ENCODE results near the gene RFC4.

RFC4 gene

DNA sequence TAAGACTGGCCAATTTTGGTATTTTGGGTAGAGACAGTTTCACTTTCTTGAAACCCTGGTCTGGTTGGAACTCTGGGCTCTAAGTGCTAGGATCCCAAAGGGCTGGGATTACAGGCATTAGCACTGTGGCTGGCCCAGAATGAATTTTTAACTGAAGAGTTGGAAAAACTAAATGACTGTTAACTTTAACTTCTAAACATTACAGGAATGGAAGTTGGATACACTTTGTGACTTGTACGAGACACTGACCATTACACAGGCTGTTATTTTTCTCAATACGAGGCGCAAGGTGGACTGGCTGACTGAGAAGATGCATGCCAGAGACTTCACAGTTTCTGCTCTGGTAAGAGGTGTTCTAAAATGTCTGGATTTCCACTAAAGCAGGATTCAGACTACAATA, 19.4 kb downstream of the RFC4 start:
- peaks cover 69% of the 10 kb centered on the region for H3K36me3 ChIP-seq (ENCODE audit: control insufficient read depth, insufficient read depth, low read length)
- peak overlapping the region; percentile 11 for H3K27ac ChIP-seq (ENCODE audit: low read depth, low read length, severe bottlenecking)
- H3K9me3 ChIP-seq (ENCODE audit: control insufficient read depth, low read length): no peaks in the 10 kb centered on the region
- peak overlapping the region; percentile 99 for H3K4me3 ChIP-seq (ENCODE audit: extremely low read depth, insufficient read depth, low read length, poor library complexity, severe bottlenecking)
- WGBS, 2 experiments (ENCODE audit: insufficient coverage in 2 of 2): 97 to 100% methylated on average over 3 of the region's 3 CpGs
- peaks cover 9% of the 10 kb centered on the region for H3K4me1 ChIP-seq (ENCODE audit: control insufficient read depth, insufficient read depth, low read length, poor library complexity, severe bottlenecking)

DNA sequence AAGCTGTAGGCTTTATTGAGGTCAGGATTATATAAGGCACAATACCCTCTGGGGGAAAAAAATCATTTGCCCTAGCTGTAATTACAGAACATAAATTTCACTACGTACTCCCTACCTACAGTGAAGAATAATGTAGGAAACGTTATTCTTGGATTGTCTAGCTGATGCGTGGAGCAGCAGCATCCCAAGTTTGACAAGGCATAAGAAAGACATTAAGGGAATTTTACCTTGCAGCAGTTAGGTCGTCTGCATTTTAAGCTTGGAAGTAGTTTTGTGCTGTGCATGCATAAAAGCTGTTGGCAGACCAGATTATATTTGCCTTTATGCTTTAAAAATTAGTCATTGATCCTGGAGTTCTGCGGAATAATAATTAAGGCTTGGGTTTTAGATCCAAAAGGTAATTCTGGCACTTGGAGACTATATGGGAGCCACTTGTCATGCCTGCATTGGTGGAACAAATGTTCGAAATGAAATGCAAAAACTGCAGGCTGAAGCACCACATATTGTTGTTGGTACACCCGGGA, 20.7 kb downstream of the RFC4 start:
- peak overlapping the region; percentile 63 for H3K27ac ChIP-seq (ENCODE audit: low read depth, low read length, severe bottlenecking)
- peaks cover 9% of the 10 kb centered on the region for H3K4me1 ChIP-seq (ENCODE audit: control insufficient read depth, insufficient read depth, low read length, poor library complexity, severe bottlenecking)
- peaks cover 68% of the 10 kb centered on the region for H3K36me3 ChIP-seq (ENCODE audit: control insufficient read depth, insufficient read depth, low read length)
- H3K4me3 ChIP-seq (ENCODE audit: extremely low read depth, insufficient read depth, low read length, poor library complexity, severe bottlenecking): peak overlapping the region; percentile 99
- H3K9me3 ChIP-seq (ENCODE audit: control insufficient read depth, low read length): no peaks in the 10 kb centered on the region
- 51 to 55% methylated on average over 4 of the region's 7 CpGs for WGBS, 2 experiments (ENCODE audit: insufficient coverage in 2 of 2)

GRCh38 chr3:186784820-186785494, 21.3 kb downstream of the RFC4 start:
- 0 to 8% methylated on average over 4 to 6 of the region's 7 CpGs for WGBS, 2 experiments (ENCODE audit: insufficient coverage in 2 of 2)
- Histone ChIP-seq H3K27ac (ENCODE audit: low read depth, low read length, severe bottlenecking) (peak overlapping the region; percentile 63), H3K4me1 (ENCODE audit: control insufficient read depth, insufficient read depth, low read length, poor library complexity, severe bottlenecking) (peaks cover 9% of the 10 kb centered on the region), H3K36me3 (ENCODE audit: control insufficient read depth, insufficient read depth, low read length) (peaks cover 64% of the 10 kb centered on the region), H3K9me3 (ENCODE audit: control insufficient read depth, low read length) (no peaks in the 10 kb centered on the region), H3K4me3 (ENCODE audit: extremely low read depth, insufficient read depth, low read length, poor library complexity, severe bottlenecking) (peak overlapping the region; percentile 99)

GRCh38 chr3:186783731-186784515, 22.4 kb downstream of the RFC4 start:
- H3K4me3 ChIP-seq (ENCODE audit: extremely low read depth, insufficient read depth, low read length, poor library complexity, severe bottlenecking): peak overlapping the region; percentile 99
- WGBS, 2 experiments (ENCODE audit: insufficient coverage in 2 of 2): 0% methylated on average over 40 to 44 of the region's 56 CpGs
- H3K36me3 ChIP-seq (ENCODE audit: control insufficient read depth, insufficient read depth, low read length): peaks cover 53% of the 10 kb centered on the region
- H3K9me3 ChIP-seq (ENCODE audit: control insufficient read depth, low read length): no peaks in the 10 kb centered on the region
- H3K4me1 ChIP-seq (ENCODE audit: control insufficient read depth, insufficient read depth, low read length, poor library complexity, severe bottlenecking): peaks cover 9% of the 10 kb centered on the region
- H3K27ac ChIP-seq (ENCODE audit: low read depth, low read length, severe bottlenecking): peak overlapping the region; percentile 100

DNA sequence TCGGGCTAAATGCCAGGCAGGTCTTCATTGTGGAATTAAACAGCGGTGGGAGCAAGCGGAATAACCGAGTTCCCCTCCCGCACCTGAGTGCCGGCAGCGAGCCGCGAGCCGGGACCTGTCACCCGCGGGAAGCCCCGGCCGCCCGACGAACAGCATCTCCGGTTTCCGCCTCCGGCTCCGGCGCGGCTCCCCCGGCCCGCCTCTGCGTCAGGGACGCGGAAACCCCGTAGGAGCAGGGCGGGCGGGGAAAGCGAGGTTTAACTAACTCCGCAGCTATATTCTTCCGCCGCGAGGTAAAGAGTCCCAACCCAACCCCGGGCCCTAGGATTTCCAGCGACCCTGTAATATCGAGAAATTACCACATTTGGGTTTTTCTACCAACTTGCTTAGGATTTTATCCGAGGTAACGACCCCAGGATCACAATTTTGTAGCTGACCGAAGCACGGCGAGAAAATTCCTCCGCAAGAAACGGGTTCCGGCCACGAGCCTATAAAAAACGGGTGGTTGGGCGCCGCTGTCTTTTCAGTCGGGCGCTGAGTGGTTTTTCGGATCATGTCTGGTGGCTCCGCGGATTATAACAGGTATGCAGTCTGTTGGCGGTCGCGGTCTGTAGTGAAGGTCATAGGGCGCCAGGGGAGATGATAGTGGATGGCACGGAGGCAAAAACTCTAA, 23.1 kb downstream of the RFC4 start, which contains the start of gene EIF4A2:
TSS of gene EIF4A2 (plus strand) at position 520 of the 673 bp plus-strand sequence. CDS start at position 554, 34 bp downstream.
- Histone ChIP-seq H3K36me3 (ENCODE audit: control insufficient read depth, insufficient read depth, low read length) (peaks cover 46% of the 10 kb centered on the region), H3K4me3 (ENCODE audit: extremely low read depth, insufficient read depth, low read length, poor library complexity, severe bottlenecking) (peak within 1 kb of the TSS; percentile 99), H3K4me1 (ENCODE audit: control insufficient read depth, insufficient read depth, low read length, poor library complexity, severe bottlenecking) (peaks cover 9% of the 10 kb centered on the region), H3K9me3 (ENCODE audit: control insufficient read depth, low read length) (no peaks in the 10 kb centered on the region), H3K27ac (ENCODE audit: low read depth, low read length, severe bottlenecking) (peak within 1 kb of the TSS; percentile 100)
- 0 to 1% methylated on average over 50 to 59 of the region's 60 CpGs for WGBS, 2 experiments (ENCODE audit: insufficient coverage in 2 of 2)

GRCh38 chr3:186782542-186783057, 23.7 kb downstream of the RFC4 start:
- peak overlapping the region; percentile 100 for H3K27ac ChIP-seq (ENCODE audit: low read depth, low read length, severe bottlenecking)
- peak overlapping the region; percentile 99 for H3K4me3 ChIP-seq (ENCODE audit: extremely low read depth, insufficient read depth, low read length, poor library complexity, severe bottlenecking)
- H3K9me3 ChIP-seq (ENCODE audit: control insufficient read depth, low read length): no peaks in the 10 kb centered on the region
- H3K4me1 ChIP-seq (ENCODE audit: control insufficient read depth, insufficient read depth, low read length, poor library complexity, severe bottlenecking): peaks cover 9% of the 10 kb centered on the region
- WGBS, 2 experiments (ENCODE audit: insufficient coverage in 2 of 2): 9 to 10% methylated on average over 20 to 21 of the region's 21 CpGs
- H3K36me3 ChIP-seq (ENCODE audit: control insufficient read depth, insufficient read depth, low read length): peaks cover 40% of the 10 kb centered on the region

DNA sequence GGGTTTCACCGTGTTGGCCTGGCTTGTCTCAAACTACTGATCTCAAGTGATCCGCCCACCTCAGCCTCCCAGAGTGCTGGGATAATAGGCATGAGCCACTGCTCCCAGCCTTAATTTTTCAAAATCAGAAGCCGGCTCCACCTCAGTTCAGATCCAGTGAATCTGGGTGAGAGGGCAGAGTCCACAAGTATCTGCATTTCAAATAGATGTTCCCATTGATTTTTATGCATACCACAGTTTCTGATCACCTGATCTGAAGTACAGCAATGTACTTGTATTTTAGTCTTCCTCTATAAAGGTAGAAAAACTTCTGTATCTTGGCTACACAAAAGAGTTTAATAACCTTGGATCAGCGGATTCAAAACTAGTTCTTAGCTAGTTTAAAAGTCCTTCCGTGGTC, 27.1 kb downstream of the RFC4 start:
- WGBS, 2 experiments (ENCODE audit: insufficient coverage in 2 of 2): 84 to 87% methylated on average over 3 to 4 of the region's 5 CpGs
- no peak overlapping the region for H3K4me3 ChIP-seq (ENCODE audit: extremely low read depth, insufficient read depth, low read length, poor library complexity, severe bottlenecking)
- no peak overlapping the region for H3K27ac ChIP-seq (ENCODE audit: low read depth, low read length, severe bottlenecking)
- peaks cover 5% of the 10 kb centered on the region for H3K4me1 ChIP-seq (ENCODE audit: control insufficient read depth, insufficient read depth, low read length, poor library complexity, severe bottlenecking)
- H3K9me3 ChIP-seq (ENCODE audit: control insufficient read depth, low read length): no peaks in the 10 kb centered on the region
- H3K36me3 ChIP-seq (ENCODE audit: control insufficient read depth, insufficient read depth, low read length): peaks cover 6% of the 10 kb centered on the region

GRCh38 chr3:186775999-186776398, 30.3 kb downstream of the RFC4 start:
- Histone ChIP-seq H3K9me3 (ENCODE audit: control insufficient read depth, low read length) (no peaks in the 10 kb centered on the region), H3K27ac (ENCODE audit: low read depth, low read length, severe bottlenecking) (no peak overlapping the region), H3K4me1 (ENCODE audit: control insufficient read depth, insufficient read depth, low read length, poor library complexity, severe bottlenecking) (no peaks in the 10 kb centered on the region), H3K4me3 (ENCODE audit: extremely low read depth, insufficient read depth, low read length, poor library complexity, severe bottlenecking) (no peak overlapping the region), H3K36me3 (ENCODE audit: control insufficient read depth, insufficient read depth, low read length) (no peaks in the 10 kb centered on the region)
- WGBS, 2 experiments (ENCODE audit: insufficient coverage in 2 of 2): 20 to 50% methylated on average over 1 to 2 of the region's 8 CpGs

DNA sequence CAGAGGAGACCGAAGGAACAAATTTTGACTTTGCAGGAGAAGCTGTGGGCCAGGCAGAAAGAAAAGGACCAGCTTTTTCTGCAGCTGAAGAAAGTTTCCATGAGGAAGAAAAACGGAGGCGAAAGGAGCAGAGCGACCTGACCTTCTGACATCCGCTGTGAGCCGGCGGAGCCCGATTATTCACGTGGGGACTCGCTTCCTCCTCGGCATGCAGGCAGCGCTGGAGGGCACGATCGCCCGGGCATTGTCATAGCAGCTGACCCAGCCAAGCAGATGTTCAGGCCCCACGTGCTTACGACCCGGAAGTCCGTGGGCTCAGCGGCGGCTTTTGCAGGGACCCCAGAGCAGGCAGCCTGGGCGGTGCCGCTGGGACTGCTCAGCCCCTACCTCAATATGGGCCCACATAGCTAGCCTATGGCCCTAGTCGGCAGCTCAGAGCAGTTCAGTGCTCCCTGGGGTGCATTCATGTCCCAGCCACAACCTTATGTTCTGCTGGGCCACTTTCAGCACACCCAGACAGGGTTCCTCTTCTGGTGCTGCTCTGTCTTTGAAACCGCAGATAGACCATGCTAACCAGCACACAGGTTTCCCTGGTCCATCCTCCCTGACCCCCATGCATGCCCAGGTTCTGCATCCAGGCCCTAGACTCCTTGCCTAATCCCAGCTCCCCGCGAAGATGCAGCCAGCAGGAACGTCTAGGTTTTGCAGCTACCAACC, 33.4 kb downstream of the RFC4 start:
- Histone ChIP-seq H3K36me3 (ENCODE audit: control insufficient read depth, insufficient read depth, low read length) (no peaks in the 10 kb centered on the region), H3K9me3 (ENCODE audit: control insufficient read depth, low read length) (no peaks in the 10 kb centered on the region), H3K27ac (ENCODE audit: low read depth, low read length, severe bottlenecking) (no peak overlapping the region), H3K4me3 (ENCODE audit: extremely low read depth, insufficient read depth, low read length, poor library complexity, severe bottlenecking) (no peak overlapping the region), H3K4me1 (ENCODE audit: control insufficient read depth, insufficient read depth, low read length, poor library complexity, severe bottlenecking) (no peaks in the 10 kb centered on the region)
- WGBS, 2 experiments (ENCODE audit: insufficient coverage in 2 of 2): 86 to 88% methylated on average over 25 of the region's 28 CpGs

- no peaks in the 10 kb centered on the region for H3K9me3 ChIP-seq (ENCODE audit: control insufficient read depth, low read length)
- H3K4me1 ChIP-seq (ENCODE audit: control insufficient read depth, insufficient read depth, low read length, poor library complexity, severe bottlenecking): no peaks in the 10 kb centered on the region
- no peaks in the 10 kb centered on the region for H3K36me3 ChIP-seq (ENCODE audit: control insufficient read depth, insufficient read depth, low read length)
- H3K4me3 ChIP-seq (ENCODE audit: extremely low read depth, insufficient read depth, low read length, poor library complexity, severe bottlenecking): no peak overlapping the region
- 92 to 93% methylated on average over 21 to 25 of the region's 26 CpGs for WGBS, 2 experiments (ENCODE audit: insufficient coverage in 2 of 2)
- H3K27ac ChIP-seq (ENCODE audit: low read depth, low read length, severe bottlenecking): no peak overlapping the region
These were observed 34.0 kb downstream of the RFC4 start for GRCh38 chr3:186772281-186772694.

Data from mesodermal cell (in vitro differentiated cells).